ENCODE data around the gene CGNL1. TPM values are rescaled to one million over a fixed set of nuclear protein-coding genes. Genes with fewer than 3 reads are reported as not detected.

The CGNL1 gene
- total and polyA plus RNA-seq, 7 donors: 0.18 to 2.2 (median 0.37) TPM

GRCh38 chr15:57379487-57379886 is 3.2 kb downstream of the CGNL1 start:
- Histone ChIP-seq H3K4me3 (no peak overlapping the region), H3K36me3 (ENCODE audit: insufficient read depth in 1 of 2, low read depth in 1 of 2) (no peaks in the 10 kb centered on the region), H3K27ac (no peak overlapping the region), H3K27me3 (ENCODE audit: insufficient read depth in 3 of 3, low read length in 2 of 3) (peaks cover 0 to 46% (median 18%) of the 10 kb centered on the region in 3 donors), H3K4me1 (peaks cover 8% of the 10 kb centered on the region), H3K9me3 (no peaks in the 10 kb centered on the region)
- no peak for DNase-seq
- intact Hi-C loops (cut with DNase I): no loop called here
- no peak for ATAC-seq
- 65 to 79% (median 65%) methylated on average over 3 of the region's 3 CpGs for WGBS, 3 donors
- TF ChIP-seq CTCF (IDR thresholded peaks at IDR 0.05): no peak

GRCh38 chr15:57380854-57381253 is 4.5 kb downstream of the CGNL1 start:
- Histone ChIP-seq H3K4me1 (peaks cover 8% of the 10 kb centered on the region), H3K4me3 (no peak overlapping the region), H3K27ac (no peak overlapping the region), H3K9me3 (no peaks in the 10 kb centered on the region), H3K27me3 (ENCODE audit: insufficient read depth in 3 of 3, low read length in 2 of 3) (peaks cover 0 to 34% (median 15%) of the 10 kb centered on the region in 3 donors), H3K36me3 (ENCODE audit: insufficient read depth in 1 of 2, low read depth in 1 of 2) (no peaks in the 10 kb centered on the region)
- ATAC-seq (no peak), DNase-seq (no peak)
- no peak for TF ChIP-seq CTCF (IDR thresholded peaks at IDR 0.05)
- intact Hi-C loops (cut with DNase I): no loop called here
- WGBS, 3 donors: 94 to 96% (median 95%) methylated on average over 2 of the region's 2 CpGs

GRCh38 chr15:57382215-57382614 is 5.9 kb downstream of the CGNL1 start:
- no peak overlapping the region for H3K27ac ChIP-seq
- intact Hi-C loops (cut with DNase I): no loop called here
- H3K9me3 ChIP-seq: no peaks in the 10 kb centered on the region
- no peak for TF ChIP-seq CTCF (IDR thresholded peaks at IDR 0.05)
- ATAC-seq: no peak
- WGBS, 3 donors: 35 to 42% (median 38%) methylated on average over 7 of the region's 7 CpGs
- no peaks in the 10 kb centered on the region for H3K36me3 ChIP-seq (ENCODE audit: insufficient read depth in 1 of 2, low read depth in 1 of 2)
- no peak for DNase-seq
- peaks cover under 1% of the 10 kb centered on the region for H3K4me1 ChIP-seq
- peaks cover 0 to 21% (median 4%) of the 10 kb centered on the region in 3 donors for H3K27me3 ChIP-seq (ENCODE audit: insufficient read depth in 3 of 3, low read length in 2 of 3)
- no peak overlapping the region for H3K4me3 ChIP-seq

- DNase-seq: no peak
- no peak for TF ChIP-seq CTCF (IDR thresholded peaks at IDR 0.05)
- Histone ChIP-seq H3K4me3 (no peak overlapping the region), H3K27ac (no peak overlapping the region), H3K27me3 (ENCODE audit: insufficient read depth in 3 of 3, low read length in 2 of 3) (peaks cover 0 to 15% (median 0%) of the 10 kb centered on the region in 3 donors), H3K9me3 (no peaks in the 10 kb centered on the region), H3K4me1 (no peaks in the 10 kb centered on the region), H3K36me3 (ENCODE audit: insufficient read depth in 1 of 2, low read depth in 1 of 2) (no peaks in the 10 kb centered on the region)
- 55 to 83% (median 77%) methylated on average over 1 of the region's 1 CpG for WGBS, 3 donors
- no peak for ATAC-seq
- intact Hi-C loops (cut with DNase I): no loop called here
These were observed 6.7 kb downstream of the CGNL1 start for GRCh38 chr15:57382969-57383368.

- Histone ChIP-seq H3K27ac (no peak overlapping the region), H3K4me1 (no peaks in the 10 kb centered on the region), H3K36me3 (ENCODE audit: insufficient read depth in 1 of 2, low read depth in 1 of 2) (no peaks in the 10 kb centered on the region), H3K9me3 (no peaks in the 10 kb centered on the region), H3K27me3 (ENCODE audit: insufficient read depth in 3 of 3, low read length in 2 of 3) (peaks cover 0 to 5% (median 0%) of the 10 kb centered on the region in 3 donors), H3K4me3 (no peak overlapping the region)
- DNase-seq (no peak), ATAC-seq (no peak)
- 89 to 96% (median 94%) methylated on average over 2 of the region's 2 CpGs for WGBS, 3 donors
- no peak for TF ChIP-seq CTCF (IDR thresholded peaks at IDR 0.05)
- intact Hi-C loops (cut with DNase I): no loop called here
These were observed 7.7 kb downstream of the CGNL1 start for GRCh38 chr15:57384024-57384423.
